HG03097 (cell line): Measurements from ENCODE around the gene CNOT8.
"Not testable (repeated sequence)": the region's sequence is repeated elsewhere in the genome, so short reads cannot be mapped to it uniquely, and the experiment has no call there.

Experiments
- ATAC-seq: cut with Tn5 transposase; IDR thresholded peaks from one replicate; pipeline ENCODE4 v1.9.1; 2021; ENCODE audit not compliant: unreplicated experiment, low FRiP score

CNOT8 gene

GRCh38 chr5:154832804-154833203 is 25.6 kb upstream of the CNOT8 start:
- ATAC-seq = not testable (repeated sequence)

GRCh38 chr5:154834053-154834452 is 24.4 kb upstream of the CNOT8 start:
- ATAC-seq = no peak

GRCh38 chr5:154835701-154836052 is 22.8 kb upstream of the CNOT8 start:
- not testable (repeated sequence) for ATAC-seq

- ATAC-seq = no peak
These were observed 22.2 kb upstream of the CNOT8 start for GRCh38 chr5:154836225-154836624.

- ATAC-seq = no peak
These were observed 21.2 kb upstream of the CNOT8 start for GRCh38 chr5:154837009-154837901.

- no peak for ATAC-seq
These were observed 17.8 kb upstream of the CNOT8 start for GRCh38 chr5:154840435-154841272.

GRCh38 chr5:154841273-154841661 is 17.2 kb upstream of the CNOT8 start:
- no peak for ATAC-seq

GRCh38 chr5:154842689-154843530 is 15.5 kb upstream of the CNOT8 start:
- no peak for ATAC-seq

- ATAC-seq = no peak
These were observed 13.6 kb upstream of the CNOT8 start for GRCh38 chr5:154844809-154845208.

GRCh38 chr5:154849264-154849785 is 9.1 kb upstream of the CNOT8 start:
- no peak for ATAC-seq

- no peak for ATAC-seq
These were observed 8.6 kb upstream of the CNOT8 start for GRCh38 chr5:154849791-154850201.

- no peak for ATAC-seq
These were observed 8.0 kb upstream of the CNOT8 start, which contains the start of gene FAXDC2 for GRCh38 chr5:154850255-154851062. Gene FAXDC2, minus strand, starts transcription at chr5:154850603. Its CDS starts 12,425 bp downstream, at chr5:154838178.

GRCh38 chr5:154851351-154851750 is 7.1 kb upstream of the CNOT8 start:
- ATAC-seq = no peak

- ATAC-seq = peak; percentile 52
These were observed 714 bp upstream of the CNOT8 start for GRCh38 chr5:154857530-154858296.

GRCh38 chr5:154858972-154859871 is 795 bp downstream of the CNOT8 start:
- ATAC-seq = no peak

GRCh38 chr5:154860123-154860522 is 1.7 kb downstream of the CNOT8 start:
- ATAC-seq = no peak

- ATAC-seq = no peak
These were observed 2.3 kb downstream of the CNOT8 start for GRCh38 chr5:154860765-154861164.

- ATAC-seq = no peak
These were observed 3.5 kb downstream of the CNOT8 start for GRCh38 chr5:154861946-154862345.
